Lung (tissue), 12 donors: ENCODE measurements around the gene KRT14. TPM values are rescaled to one million over a fixed set of nuclear protein-coding genes. Genes with fewer than 3 reads are reported as not detected.
"Not testable (repeated sequence)": the region's sequence is repeated elsewhere in the genome, so short reads cannot be mapped to it uniquely, and the experiment has no call there.

Experiments
- ATAC-seq: fragments of 200-7000 bp; cut with Tn5 transposase; one replicate; pipeline ENCODE4 v1.9.1; 2020; ENCODE audit warnings: moderate number of reproducible peaks; ENCODE audit not compliant: insufficient read depth, low FRiP score
- DNase-seq, 3 donors: peaks; one replicate each; pipeline ENCODE4 v3.0.0-alpha.2; 2013 to 2017
- H3K27ac ChIP-seq, 2 donors: one replicate each; pipeline ENCODE4 v1.5.1; 2013; ENCODE audit warnings: mild to moderate bottlenecking in 2 of 2, moderate library complexity in 2 of 2, control low read depth in 1 of 2, inconsistent platforms in 1 of 2, low read depth in 1 of 2, low read length in 1 of 2
- H3K27me3 ChIP-seq, 3 donors: one replicate each; pipeline ENCODE4 v1.5.1; 2013; ENCODE audit warnings: low read length in 2 of 3; ENCODE audit not compliant: control insufficient read depth in 3 of 3, insufficient read depth in 3 of 3
- H3K36me3 ChIP-seq, 4 donors: one replicate each; pipeline ENCODE4 v1.5.1; 2013; ENCODE audit warnings: low read length in 4 of 4, mild to moderate bottlenecking in 1 of 4, moderate library complexity in 1 of 4; ENCODE audit not compliant: control insufficient read depth in 4 of 4, insufficient read depth in 4 of 4
- H3K4me1 ChIP-seq, 5 donors: one replicate each; pipeline ENCODE4 v1.5.1; 2013; ENCODE audit warnings: low read length in 5 of 5, mild to moderate bottlenecking in 2 of 5, moderate library complexity in 1 of 5; ENCODE audit not compliant: control insufficient read depth in 5 of 5, insufficient read depth in 5 of 5
- H3K4me3 ChIP-seq: one replicate; pipeline ENCODE4 v1.5.1; 2013; ENCODE audit warnings: mild to moderate bottlenecking, control low read depth, moderate library complexity
- H3K9ac ChIP-seq, 2 donors: one replicate each; pipeline ENCODE4 v1.5.1; 2013; ENCODE audit warnings: low read length in 2 of 2, control low read depth in 1 of 2; ENCODE audit not compliant: insufficient read depth in 1 of 2
- H3K9me3 ChIP-seq, 4 donors: one replicate each; pipeline ENCODE4 v1.5.1; 2013; ENCODE audit warnings: low read length in 3 of 4, mild to moderate bottlenecking in 1 of 4, moderate library complexity in 1 of 4; ENCODE audit not compliant: control insufficient read depth in 4 of 4, insufficient read depth in 3 of 4
- WGBS, 2 donors: extraction: QIAGEN DNeasy Blood & Tissue Kit; methylation state at CpG; one replicate each; pipeline ENCODE4 v1.1.7; 2013; 5-methylcytosine and 5-hydroxymethylcytosine counted together
- polyA plus RNA-seq, 2 donors: library from polyadenylated mRNA; stranded (reverse); fragments of 200-250 nt; gene quantifications; one replicate each; pipeline ENCODE4 v1.2.1, GENCODE V29; 2013
- total RNA-seq, 2 donors: library from RNA; depleted of rRNA in 1 of 2; stranded (reverse); fragments of >200 nt in 1 of 2; gene quantifications; one replicate each; pipeline ENCODE4 v1.2.1, GENCODE V29; 2014 to 2021
- TF ChIP-seq, protein P1 (sequence below): IDR thresholded peaks from 2 replicates; pipeline ENCODE4 v1.5.1; 2012; ENCODE audit warnings: mild to moderate bottlenecking; ENCODE audit errors: control extremely low read depth, extremely low read depth
- donor health status: control.
- donor health status: control.
- donor health status: Bipolar disorder and iron deficiency.
- donor health status: healthy.
- donor health status: DM: yes; HTN: yes; CAD: no.

KRT14 gene
- total and polyA plus RNA-seq, 4 donors, result 0.37 to 0.71 (median 0.63) TPM; not detected in 1

DNA sequence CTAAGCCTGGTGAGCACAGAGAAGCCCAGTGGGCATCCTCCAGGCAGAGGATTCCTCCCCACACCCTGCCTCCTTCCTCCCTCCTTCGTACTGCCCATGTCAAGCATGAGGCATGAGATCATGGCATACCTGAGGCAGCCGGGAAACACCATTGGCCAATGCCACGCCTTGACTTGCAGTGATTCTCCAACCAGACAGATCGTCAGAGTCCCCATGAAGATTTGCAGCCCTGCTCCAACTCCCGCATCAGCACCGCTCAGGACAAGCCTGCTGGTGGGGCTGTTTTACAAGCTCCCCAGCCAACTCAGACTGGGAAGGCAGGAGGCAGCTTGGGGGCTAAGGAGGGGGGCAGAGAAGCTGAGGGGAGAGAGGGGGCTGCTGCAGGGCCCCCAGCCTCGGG lies 28.8 kb upstream of the KRT14 start:
- TF ChIP-seq, protein P1, sequence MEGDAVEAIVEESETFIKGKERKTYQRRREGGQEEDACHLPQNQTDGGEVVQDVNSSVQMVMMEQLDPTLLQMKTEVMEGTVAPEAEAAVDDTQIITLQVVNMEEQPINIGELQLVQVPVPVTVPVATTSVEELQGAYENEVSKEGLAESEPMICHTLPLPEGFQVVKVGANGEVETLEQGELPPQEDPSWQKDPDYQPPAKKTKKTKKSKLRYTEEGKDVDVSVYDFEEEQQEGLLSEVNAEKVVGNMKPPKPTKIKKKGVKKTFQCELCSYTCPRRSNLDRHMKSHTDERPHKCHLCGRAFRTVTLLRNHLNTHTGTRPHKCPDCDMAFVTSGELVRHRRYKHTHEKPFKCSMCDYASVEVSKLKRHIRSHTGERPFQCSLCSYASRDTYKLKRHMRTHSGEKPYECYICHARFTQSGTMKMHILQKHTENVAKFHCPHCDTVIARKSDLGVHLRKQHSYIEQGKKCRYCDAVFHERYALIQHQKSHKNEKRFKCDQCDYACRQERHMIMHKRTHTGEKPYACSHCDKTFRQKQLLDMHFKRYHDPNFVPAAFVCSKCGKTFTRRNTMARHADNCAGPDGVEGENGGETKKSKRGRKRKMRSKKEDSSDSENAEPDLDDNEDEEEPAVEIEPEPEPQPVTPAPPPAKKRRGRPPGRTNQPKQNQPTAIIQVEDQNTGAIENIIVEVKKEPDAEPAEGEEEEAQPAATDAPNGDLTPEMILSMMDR, result no peak
- H3K36me3 ChIP-seq, result no peaks in the 10 kb centered on the region
- no peak overlapping the region for H3K9ac ChIP-seq
- no peaks in the 10 kb centered on the region for H3K9me3 ChIP-seq
- ATAC-seq (no peak), DNase-seq (peak in 1 of 3 donors; percentile 45)
- peaks cover 0 to 3% (median 0%) of the 10 kb centered on the region in 3 donors for H3K27me3 ChIP-seq
- WGBS, 2 donors, result 33 to 45% methylated on average over 6 to 7 of the region's 7 CpGs
- no peaks in the 10 kb centered on the region for H3K4me1 ChIP-seq
- H3K4me3 ChIP-seq, result no peak overlapping the region
- no peak overlapping the region for H3K27ac ChIP-seq

GRCh38 chr17:41614767-41615166 lies 28.1 kb upstream of the KRT14 start:
- H3K27me3 ChIP-seq, H3K9ac ChIP-seq, H3K27ac ChIP-seq, H3K9me3 ChIP-seq, H3K36me3 ChIP-seq, ATAC-seq, H3K4me3 ChIP-seq, H3K4me1 ChIP-seq: not testable (repeated sequence)
- WGBS, 2 donors, result 28 to 43% methylated on average over 9 of the region's 9 CpGs
- DNase-seq, result peak in 1 of 3 donors; percentile 11

- no peak for DNase-seq
- Histone ChIP-seq H3K9ac (no peak overlapping the region), H3K4me1 (no peaks in the 10 kb centered on the region), H3K9me3 (no peaks in the 10 kb centered on the region), H3K36me3 (no peaks in the 10 kb centered on the region), H3K27me3 (peaks cover 0 to 3% (median 0%) of the 10 kb centered on the region in 3 donors), H3K27ac (no peak overlapping the region), H3K4me3 (no peak overlapping the region)
- TF ChIP-seq, protein P1, result no peak
- no peak for ATAC-seq
- 86 to 87% methylated on average over 5 of the region's 5 CpGs for WGBS, 2 donors
Observed at GRCh38 chr17:41614098-41614497, 27.4 kb upstream of the KRT14 start.

GRCh38 chr17:41613277-41614082 lies 26.8 kb upstream of the KRT14 start:
- Histone ChIP-seq H3K4me3 (no peak overlapping the region), H3K4me1 (no peaks in the 10 kb centered on the region), H3K36me3 (no peaks in the 10 kb centered on the region), H3K9me3 (no peaks in the 10 kb centered on the region), H3K9ac (no peak overlapping the region), H3K27ac (no peak overlapping the region), H3K27me3 (peaks cover 0 to 3% (median 0%) of the 10 kb centered on the region in 3 donors)
- ATAC-seq (no peak), DNase-seq (no peak)
- TF ChIP-seq, protein P1, result no peak
- 80 to 89% methylated on average over 11 of the region's 11 CpGs for WGBS, 2 donors

GRCh38 chr17:41612376-41613160 lies 25.9 kb upstream of the KRT14 start, which contains the start of gene KRT16:
Gene KRT16, minus strand, starts transcription at chr17:41612767. Its CDS starts 79 bp downstream, at chr17:41612688.
- ATAC-seq, H3K27ac ChIP-seq, H3K4me1 ChIP-seq, H3K9ac ChIP-seq, H3K9me3 ChIP-seq, H3K36me3 ChIP-seq, H3K4me3 ChIP-seq, H3K27me3 ChIP-seq: not testable (repeated sequence)
- peak in 1 of 3 donors; percentile 9 for DNase-seq
- 76 to 80% methylated on average over 30 to 31 of the region's 31 CpGs for WGBS, 2 donors
